ENCODE results near the gene KCNJ11. TPM values are rescaled to one million over a fixed set of nuclear protein-coding genes. Genes with fewer than 3 reads are reported as not detected.

KCNJ11 gene
- total RNA-seq, 1 donor from 2014 or later: 3.6 TPM

DNA sequence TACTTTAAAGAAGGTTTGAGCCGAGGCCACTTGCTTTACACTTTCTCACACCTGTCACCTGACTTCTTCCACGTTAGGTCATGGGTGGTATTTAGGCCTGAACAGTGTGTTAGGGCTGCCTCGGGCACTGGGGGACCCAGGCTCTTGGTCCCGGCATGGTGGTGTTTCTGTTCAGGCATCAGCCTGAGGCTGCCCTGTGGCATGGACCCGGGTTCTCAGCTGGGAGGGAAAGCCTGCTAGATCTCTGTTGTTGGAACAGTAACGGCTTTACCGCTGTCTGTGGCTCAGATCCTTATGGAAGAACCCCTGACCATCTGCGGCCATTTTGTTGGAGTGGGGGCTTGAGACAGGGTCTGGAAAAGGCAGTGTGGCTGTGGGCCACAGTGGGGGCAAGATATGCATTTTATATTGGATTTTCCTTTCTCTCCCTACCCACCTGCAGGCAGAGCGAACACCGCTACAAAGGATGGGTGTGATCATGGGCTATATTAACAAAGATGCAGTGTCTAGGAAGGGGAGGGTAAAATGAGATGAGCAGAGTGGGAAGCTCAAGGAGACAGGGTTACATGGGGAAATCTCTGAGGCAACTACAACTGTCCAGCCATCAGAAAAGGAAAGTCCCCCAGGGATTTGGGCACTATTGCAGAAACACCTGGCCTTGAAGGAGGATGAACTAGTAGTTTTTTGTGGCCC, 1.6 kb upstream of the KCNJ11 start:
- DNase-seq: no peak

GRCh38 chr11:17389211-17389956, 925 bp upstream of the KCNJ11 start:
- DNase-seq: peak; percentile 69

DNA sequence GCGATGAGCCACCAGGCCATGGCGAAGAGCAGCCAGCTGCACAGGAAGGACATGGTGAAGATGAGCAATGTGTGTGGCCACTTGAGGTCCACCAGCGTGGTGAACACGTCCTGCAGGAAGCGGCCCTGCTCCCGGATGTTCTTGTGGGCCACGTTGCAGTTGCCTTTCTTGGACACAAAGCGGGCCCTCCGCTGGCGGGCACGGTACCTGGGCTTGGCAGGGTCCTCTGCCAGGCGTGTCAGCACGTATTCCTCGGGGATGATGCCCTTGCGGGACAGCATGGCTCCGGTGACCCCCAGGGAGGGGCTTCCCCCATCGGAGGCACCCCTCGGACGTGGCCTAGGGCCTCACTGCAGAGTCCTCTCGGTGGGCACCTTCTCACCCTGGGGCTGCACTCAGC, 648 bp downstream of the KCNJ11 start:
- no peak for DNase-seq

GRCh38 chr11:17387254-17387653, 1.2 kb downstream of the KCNJ11 start:
- DNase-seq: no peak

- peak; percentile 78 for DNase-seq
Observed at GRCh38 chr11:17386331-17387084, 2.0 kb downstream of the KCNJ11 start.

GRCh38 chr11:17385926-17386325, 2.5 kb downstream of the KCNJ11 start:
- no peak for DNase-seq

DNA sequence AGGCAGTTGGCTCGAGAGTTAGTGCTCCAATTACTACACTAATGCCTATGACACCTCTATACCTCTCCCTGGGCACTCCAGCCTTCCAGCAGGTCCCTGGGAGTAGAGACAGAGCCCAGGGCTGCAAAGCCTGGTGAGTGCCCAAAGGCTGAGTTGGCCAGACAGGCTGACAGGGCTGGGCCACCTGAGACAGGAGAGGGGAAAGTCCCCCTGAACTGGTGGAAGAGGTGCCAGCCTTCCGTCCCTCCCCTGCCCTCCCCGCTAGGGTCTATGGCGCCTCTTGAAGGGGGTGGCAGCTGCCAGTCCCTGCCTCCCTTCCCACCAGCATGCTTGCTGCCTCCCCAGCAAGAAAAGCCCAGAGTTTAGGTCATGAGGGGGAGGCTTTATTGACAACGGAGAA, 3.0 kb downstream of the KCNJ11 start:
- no peak for DNase-seq

DNA sequence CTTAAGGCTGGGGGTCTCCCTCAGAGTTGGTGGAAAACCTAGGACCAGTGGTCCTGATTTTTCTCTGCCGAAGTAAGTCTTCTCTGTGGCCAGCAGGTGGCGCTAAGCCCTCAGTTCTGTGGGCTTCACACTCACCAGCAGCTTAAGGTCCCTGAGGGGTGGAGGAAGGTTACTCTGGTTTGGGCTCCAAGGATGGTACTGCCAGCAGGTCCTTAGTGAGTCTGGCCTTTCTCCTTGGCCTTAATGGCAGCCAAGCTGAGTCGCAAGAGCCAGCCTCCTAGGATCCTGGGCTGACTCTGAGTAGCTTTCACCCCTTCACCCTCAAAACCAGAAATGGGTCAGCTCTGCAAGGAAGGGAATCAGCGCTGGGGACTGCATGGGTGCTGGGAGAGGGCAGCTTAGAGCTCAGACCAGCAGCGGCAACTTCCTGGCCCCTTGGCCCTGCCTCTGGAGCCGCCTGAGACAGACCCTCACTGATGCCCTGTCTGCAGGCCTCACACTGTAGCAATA, 4.4 kb downstream of the KCNJ11 start:
- peak; percentile 93 for DNase-seq

DNA sequence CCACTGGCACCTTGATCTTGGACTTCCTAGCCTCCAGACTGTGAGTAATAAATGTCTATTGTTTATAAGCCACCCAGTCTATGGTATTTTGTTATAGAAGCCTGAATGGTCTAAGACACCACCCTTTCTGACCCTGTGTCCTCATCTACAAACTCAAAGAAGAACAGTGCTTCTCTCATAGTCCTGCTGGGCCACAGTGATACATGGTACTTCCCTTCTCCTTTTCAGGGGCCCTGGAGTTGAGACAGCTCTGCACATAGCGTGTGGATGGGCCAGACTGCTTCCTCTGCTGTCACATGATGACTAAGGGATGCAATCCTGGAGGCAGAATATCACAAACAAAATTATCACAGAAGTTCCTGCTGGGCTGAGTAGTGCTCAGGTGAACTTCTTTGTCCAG, 5.0 kb downstream of the KCNJ11 start:
- peak; percentile 3 for DNase-seq

GRCh38 chr11:17382046-17382728, 6.3 kb downstream of the KCNJ11 start:
- no peak for DNase-seq

DNA sequence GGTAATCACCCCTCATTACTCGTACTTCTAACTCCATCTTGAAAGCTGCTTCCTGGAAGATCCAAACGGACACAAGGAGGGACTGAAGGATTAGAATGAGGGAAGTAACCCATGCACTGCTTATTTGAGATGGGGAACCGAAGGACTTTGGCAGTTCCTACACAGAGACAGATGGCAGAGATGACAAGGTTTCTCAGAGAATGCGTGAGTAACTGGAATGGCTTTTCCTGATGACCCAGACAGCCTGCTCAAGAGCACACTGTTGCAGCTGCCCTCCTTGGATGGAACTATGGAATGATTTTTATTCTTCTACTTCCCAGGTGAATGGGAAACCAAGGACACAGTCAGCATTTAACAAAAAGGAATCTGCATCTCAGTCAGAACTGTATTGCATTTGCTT, 7.3 kb downstream of the KCNJ11 start:
- peak; percentile 7 for DNase-seq

DNA sequence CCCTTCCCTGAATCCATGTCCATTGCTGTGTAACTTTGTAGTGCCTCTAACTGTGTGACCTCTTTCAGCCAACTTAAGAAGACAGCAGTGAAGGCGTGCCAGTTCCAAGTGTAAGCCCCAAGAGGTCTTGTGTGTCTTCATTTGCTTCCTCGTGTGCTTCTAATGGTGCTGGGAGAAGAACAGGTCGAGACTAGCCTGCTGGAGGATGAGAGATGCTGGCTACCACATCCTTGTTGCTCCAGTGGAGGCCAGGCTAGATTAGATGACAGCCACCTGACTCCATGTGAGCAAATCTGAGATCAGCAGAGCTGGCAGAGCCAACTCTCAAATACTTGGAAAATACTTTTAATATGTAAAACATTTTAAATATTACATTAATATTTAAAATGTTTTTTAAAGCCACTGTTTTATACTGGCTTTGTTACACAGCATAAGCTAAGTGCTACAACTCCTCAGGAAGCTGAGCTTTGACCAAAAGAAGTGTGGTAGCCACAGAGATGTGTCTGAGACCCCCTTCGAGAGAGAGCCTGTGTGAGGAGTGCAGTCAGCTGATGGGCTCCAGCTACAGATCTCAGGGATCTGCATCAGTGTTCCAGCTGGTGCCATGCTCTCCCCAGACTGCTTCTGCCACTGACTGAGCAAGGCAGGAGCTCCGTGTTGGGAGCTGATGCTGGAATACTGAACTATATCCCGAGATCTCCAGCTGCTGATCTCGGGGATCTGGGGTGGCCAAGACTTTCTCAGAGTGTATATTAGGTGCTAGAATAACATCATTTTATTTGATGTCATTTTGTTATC, 8.9 kb downstream of the KCNJ11 start:
- DNase-seq: no peak

- no peak for DNase-seq
Observed at GRCh38 chr11:17378655-17379054, 9.8 kb downstream of the KCNJ11 start.

DNA sequence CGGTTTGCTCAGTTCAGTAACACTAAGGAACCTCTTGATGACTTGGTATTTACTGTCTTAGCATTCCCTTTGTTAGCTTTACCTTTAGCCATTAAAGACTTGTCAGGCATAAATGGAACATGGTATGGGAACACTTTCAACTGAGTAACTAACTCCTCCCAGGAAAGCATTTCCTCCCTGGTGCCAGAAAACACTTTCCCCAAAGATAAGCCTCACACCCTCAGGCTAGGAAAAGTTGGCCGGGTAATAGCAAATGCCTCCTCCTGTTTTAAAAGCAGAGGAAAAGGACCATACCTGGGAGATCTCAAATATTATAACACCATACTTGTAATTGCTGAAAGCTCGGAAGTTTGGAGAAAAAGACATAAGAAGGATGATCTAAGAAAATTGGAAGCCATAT, 12.0 kb downstream of the KCNJ11 start:
- DNase-seq: no peak

DNA sequence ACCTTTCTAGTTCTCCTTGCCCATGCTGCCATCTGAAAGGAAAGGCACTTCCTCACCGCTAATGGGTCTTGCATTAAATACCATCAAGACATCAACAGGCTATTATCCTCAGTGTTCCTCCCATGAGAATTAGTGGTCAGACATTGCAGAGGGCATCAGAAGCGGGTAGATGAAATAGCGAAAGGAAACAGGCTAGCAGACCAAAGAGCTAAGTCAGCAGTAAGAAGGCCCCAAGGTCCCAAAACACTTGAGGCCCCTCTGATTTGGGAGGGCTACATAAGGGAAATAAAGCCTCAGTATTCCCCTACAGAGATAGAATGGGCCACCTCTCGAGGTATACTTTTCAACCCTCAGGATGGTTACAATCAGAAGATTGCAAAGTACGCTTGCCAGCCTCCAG, 12.9 kb downstream of the KCNJ11 start:
- no peak for DNase-seq

- DNase-seq: peak; percentile 65
Observed at GRCh38 chr11:17371614-17372013, 16.8 kb downstream of the KCNJ11 start.

- no peak for DNase-seq
Observed at GRCh38 chr11:17369684-17370243, 18.7 kb downstream of the KCNJ11 start.

DNA sequence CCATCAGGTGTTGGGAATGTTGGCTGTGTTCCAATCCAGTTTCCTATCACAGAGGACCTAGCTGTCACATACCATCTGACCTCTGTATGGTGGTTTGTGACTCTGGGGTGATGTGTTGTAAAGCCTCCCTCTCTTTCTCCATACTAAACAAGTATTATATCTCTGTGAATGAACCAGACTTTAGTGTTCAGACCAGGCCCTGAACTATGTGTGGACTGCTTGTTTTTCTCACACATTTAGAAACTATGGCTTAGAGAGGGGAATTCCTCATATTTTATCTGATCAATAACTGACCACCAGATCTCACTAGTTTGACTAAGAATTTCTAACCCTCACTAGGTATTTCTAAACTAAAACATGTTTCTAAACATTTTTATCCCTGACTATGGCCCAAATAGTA, 19.4 kb downstream of the KCNJ11 start:
- no peak for DNase-seq

DNA sequence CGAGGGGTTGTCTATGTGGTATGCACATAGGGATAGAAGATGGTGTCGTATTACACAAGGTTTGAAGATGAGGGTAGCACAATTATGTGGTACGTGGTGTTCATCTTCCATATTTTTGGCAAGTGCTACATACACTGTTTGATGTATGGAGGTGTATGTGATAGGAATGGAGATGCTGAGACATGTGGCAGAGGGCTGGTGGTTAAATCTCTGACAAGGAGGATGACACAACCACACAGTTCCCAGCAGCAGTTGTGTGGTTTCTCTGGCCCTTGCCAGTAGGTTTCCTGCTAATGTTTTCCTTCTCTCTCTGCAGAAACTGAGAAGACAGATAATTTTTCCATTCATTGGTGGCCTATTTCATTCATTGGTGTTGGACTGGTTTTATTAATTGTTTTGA, 19.9 kb downstream of the KCNJ11 start:
- no peak for DNase-seq

GRCh38 chr11:17366495-17366894, 22.0 kb downstream of the KCNJ11 start:
- no peak for DNase-seq

- peak; percentile 85 for DNase-seq
Observed at GRCh38 chr11:17354601-17354991, 33.9 kb downstream of the KCNJ11 start.

Measured in dermis blood vessel endothelial cell (primary cell).